ENCODE measurements around the gene OR11L1.

Gene OR11L1

DNA sequence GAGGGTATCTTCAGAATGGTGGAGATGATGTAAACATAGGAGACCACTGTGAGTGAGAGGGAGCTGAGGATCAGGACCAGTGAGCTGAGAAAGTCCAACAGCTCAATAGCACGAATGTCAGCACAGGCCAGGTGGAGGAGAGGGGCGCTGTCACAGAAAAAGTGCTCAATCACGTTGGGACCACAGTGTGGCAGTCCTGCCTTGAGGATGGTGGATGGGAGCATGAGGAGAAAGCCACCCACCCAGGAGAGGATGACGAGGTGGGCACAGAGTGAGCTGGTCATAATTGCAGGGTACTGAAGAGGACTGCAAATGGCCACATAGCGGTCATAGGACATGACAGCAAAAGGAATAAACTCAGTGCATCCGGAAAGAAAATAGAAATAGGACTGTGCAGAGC lies 8.1 kb downstream of the OR11L1 start:
- CTCF ChIA-PET, result no interaction called here

GRCh38 chr1:247829656-247830055 lies 12.0 kb downstream of the OR11L1 start:
- no peaks in the 10 kb centered on the region for H3K36me3 ChIP-seq (ENCODE audit: control insufficient read depth in 2 of 2, insufficient read depth in 1 of 2, low read length in 2 of 2)
- TF ChIP-seq ZNF16 (tag by site-specific recombination; IDR thresholded peaks at IDR 0.05; ENCODE audit: low read depth) (no peak), ZNF18 (tag by site-specific recombination; IDR thresholded peaks at IDR 0.05) (no peak), ZBTB26 (tag by site-specific recombination; optimal IDR thresholded peaks at IDR 0.05) (no peak), ZNF391 (tag by site-specific recombination; IDR thresholded peaks at IDR 0.05; ENCODE audit: borderline replicate concordance, low read depth) (no peak), ZNF114 (tag by site-specific recombination; IDR thresholded peaks at IDR 0.05) (no peak), HOXA7 (CRISPR knock-in tag; IDR thresholded peaks at IDR 0.05; ENCODE audit: borderline replicate concordance) (no peak), ZNF791 (tag by site-specific recombination; IDR thresholded peaks at IDR 0.05) (no peak), ZNF223 (tag by site-specific recombination; IDR thresholded peaks at IDR 0.05) (no peak), ZNF280C (tag by site-specific recombination; IDR thresholded peaks at IDR 0.05) (no peak), ZNF560 (tag by site-specific recombination; IDR thresholded peaks at IDR 0.05; ENCODE audit: borderline replicate concordance) (no peak), ZNF211 (tag by site-specific recombination; IDR thresholded peaks at IDR 0.05; ENCODE audit: low read depth) (no peak)
- ChIA-PET CTCF (no interaction called here), POLR2A (no interaction called here)
- no peak overlapping the region for H3K4me3 ChIP-seq (ENCODE audit: low read depth, low read length)
- no peaks in the 10 kb centered on the region for H3K9me3 ChIP-seq (ENCODE audit: control insufficient read depth, insufficient read depth, low read depth, low read length)
- H3K27ac ChIP-seq (ENCODE audit: extremely low read depth, low read depth, low read length), result no peak overlapping the region
- no peaks in the 10 kb centered on the region for H3K4me1 ChIP-seq (ENCODE audit: control insufficient read depth, insufficient read depth, low read length)

More for the DNA sequence above, 8.1 kb downstream of the OR11L1 start:
- H3K4me1 ChIP-seq (ENCODE audit: control insufficient read depth, insufficient read depth, low read length), result no peaks in the 10 kb centered on the region
- POLR2A ChIA-PET, result no interaction called here
- H3K4me3 ChIP-seq (ENCODE audit: low read depth, low read length), result no peak overlapping the region
- no peaks in the 10 kb centered on the region for H3K36me3 ChIP-seq (ENCODE audit: control insufficient read depth in 2 of 2, insufficient read depth in 1 of 2, low read length in 2 of 2)
- no peaks in the 10 kb centered on the region for H3K9me3 ChIP-seq (ENCODE audit: control insufficient read depth, insufficient read depth, low read depth, low read length)
- no peak for TF ChIP-seq ZBTB44 (tag by site-specific recombination; IDR thresholded peaks at IDR 0.05)
- H3K27ac ChIP-seq (ENCODE audit: extremely low read depth, low read depth, low read length), result no peak overlapping the region

DNA sequence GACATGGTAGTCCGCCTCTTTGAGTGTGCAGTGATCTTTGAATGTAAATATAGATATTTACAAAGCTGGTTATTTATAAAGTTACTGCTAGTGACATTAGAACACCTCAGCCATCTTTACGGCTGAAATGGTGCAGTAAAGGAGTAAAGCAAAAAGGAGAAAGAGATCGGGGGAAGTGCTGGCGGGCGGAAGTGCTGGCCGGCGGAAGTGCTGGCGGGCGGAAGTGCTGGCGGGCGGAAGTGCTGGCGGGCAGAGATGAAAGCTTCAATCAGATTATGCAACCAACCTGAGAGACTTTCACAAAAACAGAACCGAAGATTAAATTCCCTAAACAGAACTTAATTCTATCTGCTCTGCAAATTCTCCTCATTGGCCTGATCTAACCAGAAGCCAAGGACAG lies 16.3 kb downstream of the OR11L1 start:
- POLR2A ChIA-PET, result no interaction called here
- H3K36me3 ChIP-seq (ENCODE audit: control insufficient read depth in 2 of 2, insufficient read depth in 1 of 2, low read length in 2 of 2), result no peaks in the 10 kb centered on the region
- H3K4me1 ChIP-seq (ENCODE audit: control insufficient read depth, insufficient read depth, low read length), result no peaks in the 10 kb centered on the region
- H3K9me3 ChIP-seq (ENCODE audit: control insufficient read depth, insufficient read depth, low read depth, low read length), result no peaks in the 10 kb centered on the region
- no peak overlapping the region for H3K27ac ChIP-seq (ENCODE audit: extremely low read depth, low read depth, low read length)
- CTCF ChIA-PET, result no interaction called here
- no peak overlapping the region for H3K4me3 ChIP-seq (ENCODE audit: low read depth, low read length)
- TF ChIP-seq, protein P1, sequence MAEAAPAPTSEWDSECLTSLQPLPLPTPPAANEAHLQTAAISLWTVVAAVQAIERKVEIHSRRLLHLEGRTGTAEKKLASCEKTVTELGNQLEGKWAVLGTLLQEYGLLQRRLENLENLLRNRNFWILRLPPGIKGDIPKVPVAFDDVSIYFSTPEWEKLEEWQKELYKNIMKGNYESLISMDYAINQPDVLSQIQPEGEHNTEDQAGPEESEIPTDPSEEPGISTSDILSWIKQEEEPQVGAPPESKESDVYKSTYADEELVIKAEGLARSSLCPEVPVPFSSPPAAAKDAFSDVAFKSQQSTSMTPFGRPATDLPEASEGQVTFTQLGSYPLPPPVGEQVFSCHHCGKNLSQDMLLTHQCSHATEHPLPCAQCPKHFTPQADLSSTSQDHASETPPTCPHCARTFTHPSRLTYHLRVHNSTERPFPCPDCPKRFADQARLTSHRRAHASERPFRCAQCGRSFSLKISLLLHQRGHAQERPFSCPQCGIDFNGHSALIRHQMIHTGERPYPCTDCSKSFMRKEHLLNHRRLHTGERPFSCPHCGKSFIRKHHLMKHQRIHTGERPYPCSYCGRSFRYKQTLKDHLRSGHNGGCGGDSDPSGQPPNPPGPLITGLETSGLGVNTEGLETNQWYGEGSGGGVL (tag by site-specific recombination; IDR thresholded peaks at IDR 0.05), result no peak
- TF ChIP-seq ZNF37A (tag by site-specific recombination; IDR thresholded peaks at IDR 0.05) (no peak), GFI1B (tag by site-specific recombination; IDR thresholded peaks at IDR 0.05) (no peak), ZNF571 (tag by site-specific recombination; IDR thresholded peaks at IDR 0.05) (no peak), ZNF394 (tag by site-specific recombination; IDR thresholded peaks at IDR 0.05; ENCODE audit: borderline replicate concordance) (no peak), ZFP37 (tag by site-specific recombination; IDR thresholded peaks at IDR 0.05) (no peak), ZNF221 (tag by site-specific recombination; IDR thresholded peaks at IDR 0.05; ENCODE audit: borderline replicate concordance) (no peak), ZNF48 (tag by site-specific recombination; IDR thresholded peaks at IDR 0.05) (no peak)
- TF ChIP-seq, protein P2, sequence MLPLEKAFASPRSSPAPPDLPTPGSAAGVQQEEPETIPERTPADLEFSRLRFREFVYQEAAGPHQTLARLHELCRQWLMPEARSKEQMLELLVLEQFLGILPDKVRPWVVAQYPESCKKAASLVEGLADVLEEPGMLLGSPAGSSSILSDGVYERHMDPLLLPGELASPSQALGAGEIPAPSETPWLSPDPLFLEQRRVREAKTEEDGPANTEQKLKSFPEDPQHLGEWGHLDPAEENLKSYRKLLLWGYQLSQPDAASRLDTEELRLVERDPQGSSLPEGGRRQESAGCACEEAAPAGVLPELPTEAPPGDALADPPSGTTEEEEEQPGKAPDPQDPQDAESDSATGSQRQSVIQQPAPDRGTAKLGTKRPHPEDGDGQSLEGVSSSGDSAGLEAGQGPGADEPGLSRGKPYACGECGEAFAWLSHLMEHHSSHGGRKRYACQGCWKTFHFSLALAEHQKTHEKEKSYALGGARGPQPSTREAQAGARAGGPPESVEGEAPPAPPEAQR (tag by site-specific recombination; IDR thresholded peaks at IDR 0.05), result no peak

Data from HEK293 (cell line).